Kidney (tissue), 14 donors: ENCODE data around the gene TMEM9. TPM values are rescaled to one million over a fixed set of nuclear protein-coding genes. Genes with fewer than 3 reads are reported as not detected.

ENCODE experiments used
- DNase-seq, 5 donors: peaks; one replicate each; pipeline ENCODE4 v3.0.0-alpha.2; 2013 to 2020
- FAIRE-seq: peaks from 2 replicates; lab custom pipeline; 2012; peaks lifted over from hg19 to GRCh38; lab: Jason Lieb, UNC
- H3K27ac ChIP-seq, 2 donors: one replicate each; pipeline ENCODE4 v1.7.0; 2013; ENCODE audit warnings: low read depth in 2 of 2, low read length in 2 of 2, inconsistent platforms in 1 of 2
- H3K27me3 ChIP-seq: one replicate; pipeline ENCODE4 v1.7.1; 2013; ENCODE audit warnings: low read length, inconsistent platforms; ENCODE audit not compliant: control insufficient read depth, insufficient read depth
- H3K36me3 ChIP-seq, 3 donors: one replicate each; pipeline versions ENCODE4 v1.7.0 to v1.7.1; 2013; ENCODE audit warnings: low read length in 3 of 3, control low read depth in 1 of 3, inconsistent platforms in 1 of 3; ENCODE audit not compliant: insufficient read depth in 3 of 3, control insufficient read depth in 2 of 3
- H3K4me1 ChIP-seq, 3 donors: one replicate each; pipeline versions ENCODE4 v1.7.0 to v1.7.1; 2013; ENCODE audit warnings: low read length in 3 of 3, inconsistent platforms in 1 of 3, low read depth in 1 of 3; ENCODE audit not compliant: control insufficient read depth in 2 of 3, insufficient read depth in 2 of 3
- H3K4me3 ChIP-seq, 3 donors: one replicate each; pipeline versions ENCODE4 v1.7.0 to v1.8.1; 2013; ENCODE audit warnings: low read length in 3 of 3, control low read depth in 1 of 3, inconsistent platforms in 1 of 3
- H3K9ac ChIP-seq, 3 donors: one replicate each; pipeline versions ENCODE4 v1.7.0 to v1.7.1; 2013; ENCODE audit warnings: low read length in 3 of 3, control low read depth in 1 of 3, inconsistent platforms in 1 of 3
- H3K9me3 ChIP-seq, 3 donors: one replicate each; pipeline versions ENCODE4 v1.7.0 to v1.7.1; 2013; ENCODE audit warnings: low read length in 3 of 3, control low read depth in 1 of 3, inconsistent platforms in 1 of 3; ENCODE audit not compliant: control insufficient read depth in 2 of 3, insufficient read depth in 1 of 3
- CTCF ChIP-seq: IDR thresholded peaks from 3 replicates; pipeline ENCODE4 v1.5.1; 2012; ENCODE audit warnings: mild to moderate bottlenecking, moderate library complexity, borderline replicate concordance; ENCODE audit not compliant: insufficient read depth; ENCODE audit errors: extremely low read depth
- intact Hi-C: fragments of 100-400 bp; cut with DNase I; formaldehyde crosslinking; loops from one replicate; pipeline ENCODE4 v1.11.1; 2022
- polyA plus RNA-seq: library from polyadenylated mRNA; stranded (reverse); fragments of 350-450 nt; fragmentation: Illumina TruSeq; extraction: RNeasy Lipid Tissue Mini Kit (QIAGEN cat#74804); gene quantifications from one replicate; pipeline ENCODE4 v1.2.3, GENCODE V29; 2014; ENCODE audit warnings: low read depth, low replicate concordance; ENCODE audit not compliant: insufficient read depth
- total RNA-seq: library from RNA; stranded (reverse); fragmentation: NEBNext Ultra II Directional; extraction: Animal tissue kit (Norgen Biotek cat#: 25700); gene quantifications from one replicate; pipeline ENCODE4 v1.2.1, GENCODE V29; 2021
- donor health status: control.
- donor health status: control.
- donor health status: control.
- donor health status: control.
- donor health status: control.
- donor health status: DM: yes; HTN: yes; CAD: no.
- donor health status: Normal renal cell carcinoma (clear cell type).

Gene TMEM9
- total and polyA plus RNA-seq, 2 donors from 2014 or later = 81.9 to 166 TPM

GRCh38 chr1:201126832-201127754 is 27.2 kb downstream of the TMEM9 start, which contains the start of gene ASCL5:
Gene ASCL5 (minus strand): TSS chr1:201127184. CDS start chr1:201115372, 11,812 bp downstream.
- Histone ChIP-seq H3K27me3 (no peaks in the 10 kb centered on the region), H3K4me3 (no peak within 1 kb of the TSS), H3K4me1 (no peaks in the 10 kb centered on the region), H3K9ac (no peak within 1 kb of the TSS), H3K9me3 (no peaks in the 10 kb centered on the region), H3K27ac (no peak within 1 kb of the TSS), H3K36me3 (no peaks in the 10 kb centered on the region)
- intact Hi-C loops = no loop called here
- DNase-seq (peak in 1 of 5 donors; percentile 15), FAIRE-seq (no peak)
- TF ChIP-seq CTCF = no peak

DNA sequence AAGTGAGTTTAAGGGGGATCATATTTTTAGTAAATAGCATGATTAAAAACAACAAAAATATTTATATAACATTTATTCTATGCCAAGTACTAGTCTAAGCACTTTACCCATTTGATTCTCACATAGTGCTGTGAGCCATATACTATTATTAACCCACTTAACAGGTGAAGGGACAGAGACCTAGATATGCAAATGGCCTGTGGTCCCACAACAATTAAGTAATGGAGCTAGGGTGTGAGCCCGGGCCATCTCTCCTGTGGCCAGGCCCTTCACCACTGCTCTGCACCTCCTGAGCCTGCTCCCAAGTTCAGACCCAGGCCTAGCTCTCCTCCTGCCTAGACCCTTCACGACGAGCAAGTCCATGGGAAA is 27.8 kb downstream of the TMEM9 start:
- Histone ChIP-seq H3K9me3 (no peaks in the 10 kb centered on the region), H3K27me3 (no peaks in the 10 kb centered on the region), H3K36me3 (no peaks in the 10 kb centered on the region), H3K4me1 (no peaks in the 10 kb centered on the region), H3K27ac (no peak overlapping the region), H3K9ac (no peak overlapping the region), H3K4me3 (no peak overlapping the region)
- TF ChIP-seq CTCF = no peak
- intact Hi-C loops = no loop called here
- FAIRE-seq (no peak), DNase-seq (no peak)

DNA sequence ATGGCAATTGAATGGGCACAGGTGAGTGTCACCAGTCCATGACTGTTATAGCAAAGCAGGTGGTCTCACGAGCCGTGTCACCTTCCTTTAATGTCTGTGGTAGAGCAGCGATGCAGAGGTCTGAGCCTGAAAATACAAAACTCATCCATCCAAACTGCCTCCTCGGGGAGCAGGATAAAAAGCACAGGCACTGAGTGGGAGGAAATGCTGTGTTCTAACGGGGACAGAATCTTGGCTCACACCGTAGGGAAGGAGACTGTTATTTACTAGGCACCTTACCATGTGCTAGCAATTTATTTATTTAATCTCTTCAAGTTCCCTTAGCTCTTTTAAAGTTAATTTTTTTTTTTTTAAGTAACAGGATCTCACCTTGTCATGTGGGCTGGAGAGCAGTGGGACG is 28.5 kb downstream of the TMEM9 start:
- H3K27me3 ChIP-seq = no peaks in the 10 kb centered on the region
- H3K9me3 ChIP-seq = no peaks in the 10 kb centered on the region
- no peak overlapping the region for H3K9ac ChIP-seq
- DNase-seq (peak in 1 of 5 donors; percentile 69), FAIRE-seq (no peak)
- no peak overlapping the region for H3K27ac ChIP-seq
- H3K36me3 ChIP-seq = no peaks in the 10 kb centered on the region
- H3K4me1 ChIP-seq = no peaks in the 10 kb centered on the region
- intact Hi-C loops = no loop called here
- H3K4me3 ChIP-seq = no peak overlapping the region
- TF ChIP-seq CTCF = no peak
